NCI-H82 treated with DMSO at 0.1 percent for 48 hours (cell line): ENCODE data around the gene IL23R.

Source experiments
- DNase-seq: peaks from one replicate; lab custom pipeline; 2025; ENCODE audit not compliant: unreplicated experiment; lab: John Stamatoyannopoulos, UW

IL23R gene

GRCh38 chr1:67228791-67229190 is 62.5 kb downstream of the IL23R start:
- no peak for DNase-seq

- no peak for DNase-seq
Observed at GRCh38 chr1:67230539-67230938, 64.3 kb downstream of the IL23R start.

- DNase-seq = no peak
Observed at GRCh38 chr1:67236277-67236676, 70.0 kb downstream of the IL23R start.

GRCh38 chr1:67239738-67240137 is 73.5 kb downstream of the IL23R start:
- DNase-seq = no peak

- no peak for DNase-seq
Observed at GRCh38 chr1:67241200-67241746, 75.0 kb downstream of the IL23R start.

GRCh38 chr1:67242016-67242415 is 75.8 kb downstream of the IL23R start:
- DNase-seq = no peak

- DNase-seq = no peak
Observed at GRCh38 chr1:67250051-67250653, 83.9 kb downstream of the IL23R start.

- DNase-seq = no peak
Observed at GRCh38 chr1:67256291-67257172, 90.3 kb downstream of the IL23R start.

GRCh38 chr1:67257173-67257535 is 90.9 kb downstream of the IL23R start:
- DNase-seq = peak; percentile 21

GRCh38 chr1:67261680-67262079 is 95.4 kb downstream of the IL23R start:
- no peak for DNase-seq

GRCh38 chr1:67262735-67263134 is 96.5 kb downstream of the IL23R start:
- no peak for DNase-seq

GRCh38 chr1:67264152-67264551 is 97.9 kb downstream of the IL23R start:
- DNase-seq = no peak

- DNase-seq = no peak
Observed at GRCh38 chr1:67264899-67265298, 98.6 kb downstream of the IL23R start.

GRCh38 chr1:67269061-67269460 is 102.8 kb downstream of the IL23R start:
- DNase-seq = no peak

GRCh38 chr1:67270541-67270940 is 104.3 kb downstream of the IL23R start:
- no peak for DNase-seq

GRCh38 chr1:67273591-67273990 is 107.3 kb downstream of the IL23R start:
- DNase-seq = no peak

- DNase-seq = no peak
Observed at GRCh38 chr1:67274623-67275325, 108.5 kb downstream of the IL23R start.

GRCh38 chr1:67280696-67281095 is 114.4 kb downstream of the IL23R start:
- no peak for DNase-seq

GRCh38 chr1:67281244-67281643 is 115.0 kb downstream of the IL23R start:
- no peak for DNase-seq

GRCh38 chr1:67285780-67286488 is 119.7 kb downstream of the IL23R start:
- DNase-seq = no peak

- no peak for DNase-seq
Observed at GRCh38 chr1:67290236-67290635, 124.0 kb downstream of the IL23R start.
